ENCODE measurements around the gene ATP1A1.

ATP1A1 gene

GRCh38 chr1:116402333-116402732, 29.3 kb downstream of the ATP1A1 start:
- H3K36me3 ChIP-seq (ENCODE audit: control insufficient read depth, insufficient read depth, low read length), result peaks cover 62% of the 10 kb centered on the region
- H3K27me3 ChIP-seq (ENCODE audit: control insufficient read depth, insufficient read depth, low read length), result no peaks in the 10 kb centered on the region
- no peak for DNase-seq (ENCODE audit: low read depth, low spot score)
- WGBS (ENCODE audit: insufficient coverage, insufficient read length), result no CpG with 5 or more reads among the region's 3 CpGs
- no peaks in the 10 kb centered on the region for H3K4me1 ChIP-seq (ENCODE audit: control insufficient read depth, insufficient read depth, low read length)
- H3K4me3 ChIP-seq (ENCODE audit: low read length), result no peak overlapping the region
- H3K9me3 ChIP-seq (ENCODE audit: control insufficient read depth, insufficient read depth, low read length), result no peaks in the 10 kb centered on the region
- H3K27ac ChIP-seq (ENCODE audit: low read length), result no peak overlapping the region

DNA sequence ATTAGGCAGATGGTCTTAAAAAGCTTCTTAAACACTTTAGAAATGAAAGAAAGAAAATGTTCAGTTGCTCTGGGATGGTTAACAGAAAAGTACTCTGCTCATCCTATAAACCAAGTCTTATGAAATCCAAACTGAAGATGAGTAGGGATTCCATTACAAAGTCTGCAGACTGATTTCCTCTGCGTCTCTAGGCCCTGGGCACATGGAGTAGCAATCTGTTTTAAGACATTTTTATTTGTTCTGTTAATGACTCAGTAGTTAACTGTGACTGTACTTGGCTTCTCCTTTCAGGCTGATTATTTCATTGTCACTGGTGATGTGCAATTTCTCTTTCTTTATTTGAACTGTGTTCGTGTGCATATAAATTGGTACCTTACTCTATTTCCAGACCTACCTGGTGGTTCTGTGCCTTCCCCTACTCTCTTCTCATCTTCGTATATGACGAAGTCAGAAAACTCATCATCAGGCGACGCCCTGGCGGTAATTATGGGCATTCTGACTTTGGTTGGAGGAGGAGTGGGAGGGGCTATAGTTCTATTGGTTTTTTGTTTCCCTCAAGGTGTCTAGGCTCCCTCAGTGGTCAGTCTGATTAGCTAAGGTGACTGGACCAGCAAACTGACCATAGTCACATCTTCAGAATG, 30.6 kb downstream of the ATP1A1 start:
- no peak overlapping the region for H3K4me3 ChIP-seq (ENCODE audit: low read length)
- no CpG with 5 or more reads among the region's 7 CpGs for WGBS (ENCODE audit: insufficient coverage, insufficient read length)
- H3K36me3 ChIP-seq (ENCODE audit: control insufficient read depth, insufficient read depth, low read length), result peaks cover 52% of the 10 kb centered on the region
- H3K27me3 ChIP-seq (ENCODE audit: control insufficient read depth, insufficient read depth, low read length), result no peaks in the 10 kb centered on the region
- no peaks in the 10 kb centered on the region for H3K9me3 ChIP-seq (ENCODE audit: control insufficient read depth, insufficient read depth, low read length)
- H3K27ac ChIP-seq (ENCODE audit: low read length), result no peak overlapping the region
- H3K4me1 ChIP-seq (ENCODE audit: control insufficient read depth, insufficient read depth, low read length), result no peaks in the 10 kb centered on the region
- no peak for DNase-seq (ENCODE audit: low read depth, low spot score)

DNA sequence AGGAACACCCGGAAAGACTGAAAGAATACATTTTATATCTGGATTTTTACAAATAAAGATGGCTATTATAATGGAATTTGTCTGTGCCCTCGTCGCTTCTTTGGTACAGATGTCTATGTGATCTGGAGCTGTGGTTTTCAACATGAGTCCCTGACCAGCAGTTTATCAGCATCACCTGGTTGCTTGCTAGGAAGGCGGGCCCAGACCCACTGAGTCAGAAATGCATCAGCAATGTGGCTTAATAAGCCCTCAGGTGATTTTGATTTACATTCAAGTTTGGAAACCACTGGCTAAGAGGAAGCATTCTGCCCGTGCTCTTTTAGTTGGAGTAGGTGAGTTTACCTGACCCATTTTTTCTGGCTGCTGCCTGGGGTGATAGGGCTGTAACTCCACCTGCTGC, 31.7 kb downstream of the ATP1A1 start:
- no peak for DNase-seq (ENCODE audit: low read depth, low spot score)
- H3K27ac ChIP-seq (ENCODE audit: low read length), result no peak overlapping the region
- H3K27me3 ChIP-seq (ENCODE audit: control insufficient read depth, insufficient read depth, low read length), result no peaks in the 10 kb centered on the region
- H3K36me3 ChIP-seq (ENCODE audit: control insufficient read depth, insufficient read depth, low read length), result peaks cover 44% of the 10 kb centered on the region
- H3K4me3 ChIP-seq (ENCODE audit: low read length), result no peak overlapping the region
- H3K4me1 ChIP-seq (ENCODE audit: control insufficient read depth, insufficient read depth, low read length), result no peaks in the 10 kb centered on the region
- WGBS (ENCODE audit: insufficient coverage, insufficient read length), result no CpG with 5 or more reads among the region's 5 CpGs
- no peaks in the 10 kb centered on the region for H3K9me3 ChIP-seq (ENCODE audit: control insufficient read depth, insufficient read depth, low read length)

GRCh38 chr1:116405241-116406135, 32.4 kb downstream of the ATP1A1 start:
- DNase-seq (ENCODE audit: low read depth, low spot score), result no peak
- peaks cover 37% of the 10 kb centered on the region for H3K36me3 ChIP-seq (ENCODE audit: control insufficient read depth, insufficient read depth, low read length)
- no peaks in the 10 kb centered on the region for H3K9me3 ChIP-seq (ENCODE audit: control insufficient read depth, insufficient read depth, low read length)
- no peaks in the 10 kb centered on the region for H3K27me3 ChIP-seq (ENCODE audit: control insufficient read depth, insufficient read depth, low read length)
- H3K27ac ChIP-seq (ENCODE audit: low read length), result no peak overlapping the region
- H3K4me3 ChIP-seq (ENCODE audit: low read length), result no peak overlapping the region
- H3K4me1 ChIP-seq (ENCODE audit: control insufficient read depth, insufficient read depth, low read length), result no peaks in the 10 kb centered on the region
- no CpG with 5 or more reads among the region's 14 CpGs for WGBS (ENCODE audit: insufficient coverage, insufficient read length)

GRCh38 chr1:116407033-116407432, 34.0 kb downstream of the ATP1A1 start:
- no CpG with 5 or more reads among the region's 6 CpGs for WGBS (ENCODE audit: insufficient coverage, insufficient read length)
- H3K27me3 ChIP-seq (ENCODE audit: control insufficient read depth, insufficient read depth, low read length), result no peaks in the 10 kb centered on the region
- peaks cover 27% of the 10 kb centered on the region for H3K36me3 ChIP-seq (ENCODE audit: control insufficient read depth, insufficient read depth, low read length)
- no peaks in the 10 kb centered on the region for H3K9me3 ChIP-seq (ENCODE audit: control insufficient read depth, insufficient read depth, low read length)
- H3K4me3 ChIP-seq (ENCODE audit: low read length), result no peak overlapping the region
- H3K4me1 ChIP-seq (ENCODE audit: control insufficient read depth, insufficient read depth, low read length), result no peaks in the 10 kb centered on the region
- no peak overlapping the region for H3K27ac ChIP-seq (ENCODE audit: low read length)
- no peak for DNase-seq (ENCODE audit: low read depth, low spot score)

GRCh38 chr1:116408193-116408592, 35.1 kb downstream of the ATP1A1 start:
- Histone ChIP-seq H3K27ac (ENCODE audit: low read length) (no peak overlapping the region), H3K4me1 (ENCODE audit: control insufficient read depth, insufficient read depth, low read length) (no peaks in the 10 kb centered on the region), H3K9me3 (ENCODE audit: control insufficient read depth, insufficient read depth, low read length) (no peaks in the 10 kb centered on the region), H3K27me3 (ENCODE audit: control insufficient read depth, insufficient read depth, low read length) (no peaks in the 10 kb centered on the region), H3K36me3 (ENCODE audit: control insufficient read depth, insufficient read depth, low read length) (peaks cover 17% of the 10 kb centered on the region), H3K4me3 (ENCODE audit: low read length) (no peak overlapping the region)
- no peak for DNase-seq (ENCODE audit: low read depth, low spot score)
- WGBS (ENCODE audit: insufficient coverage, insufficient read length), result no CpG with 5 or more reads among the region's 2 CpGs

GRCh38 chr1:116408803-116409720, 36.0 kb downstream of the ATP1A1 start:
- DNase-seq (ENCODE audit: low read depth, low spot score), result no peak
- Histone ChIP-seq H3K4me1 (ENCODE audit: control insufficient read depth, insufficient read depth, low read length) (no peaks in the 10 kb centered on the region), H3K36me3 (ENCODE audit: control insufficient read depth, insufficient read depth, low read length) (peaks cover 17% of the 10 kb centered on the region), H3K4me3 (ENCODE audit: low read length) (no peak overlapping the region), H3K27ac (ENCODE audit: low read length) (no peak overlapping the region), H3K27me3 (ENCODE audit: control insufficient read depth, insufficient read depth, low read length) (no peaks in the 10 kb centered on the region), H3K9me3 (ENCODE audit: control insufficient read depth, insufficient read depth, low read length) (no peaks in the 10 kb centered on the region)
- WGBS (ENCODE audit: insufficient coverage, insufficient read length), result no CpG with 5 or more reads among the region's 13 CpGs

GRCh38 chr1:116409751-116410191, 36.7 kb downstream of the ATP1A1 start:
- Histone ChIP-seq H3K4me1 (ENCODE audit: control insufficient read depth, insufficient read depth, low read length) (no peaks in the 10 kb centered on the region), H3K9me3 (ENCODE audit: control insufficient read depth, insufficient read depth, low read length) (no peaks in the 10 kb centered on the region), H3K27ac (ENCODE audit: low read length) (no peak overlapping the region), H3K36me3 (ENCODE audit: control insufficient read depth, insufficient read depth, low read length) (peaks cover 11% of the 10 kb centered on the region), H3K4me3 (ENCODE audit: low read length) (no peak overlapping the region), H3K27me3 (ENCODE audit: control insufficient read depth, insufficient read depth, low read length) (no peaks in the 10 kb centered on the region)
- no peak for DNase-seq (ENCODE audit: low read depth, low spot score)
- WGBS (ENCODE audit: insufficient coverage, insufficient read length), result no CpG with 5 or more reads among the region's 8 CpGs

DNA sequence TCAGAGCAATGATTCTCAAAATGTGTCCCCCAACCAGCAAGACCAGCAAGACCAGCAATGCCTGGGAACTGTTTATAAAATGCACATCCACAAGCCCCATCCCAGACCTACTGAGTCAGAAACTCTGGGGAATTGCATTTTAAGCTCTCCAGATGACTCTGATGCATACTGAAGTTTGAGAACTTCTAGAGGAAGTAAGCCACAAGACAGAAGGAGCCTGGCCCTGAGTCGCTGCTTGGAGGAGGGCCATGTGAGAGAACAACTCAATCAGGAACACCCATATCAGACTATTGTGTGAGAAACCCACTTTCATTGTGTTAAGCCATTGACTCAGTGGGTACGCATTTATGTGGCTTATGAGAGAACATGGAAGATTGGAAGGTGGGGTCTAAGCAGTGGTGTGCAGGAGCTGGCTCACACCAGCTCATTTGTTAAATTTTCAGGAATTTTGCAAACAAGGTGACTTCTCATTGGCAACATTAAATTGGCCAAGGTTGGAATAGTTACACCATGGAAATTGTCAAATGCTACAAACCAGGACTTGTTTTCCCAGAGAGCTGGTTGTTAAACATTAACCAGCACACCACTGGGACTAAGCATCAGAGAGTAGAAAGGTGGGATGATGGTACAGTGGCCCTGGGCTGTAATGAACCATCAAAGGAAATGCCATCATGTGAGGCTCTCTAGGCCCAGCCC, 38.9 kb downstream of the ATP1A1 start:
- no peak overlapping the region for H3K27ac ChIP-seq (ENCODE audit: low read length)
- H3K4me1 ChIP-seq (ENCODE audit: control insufficient read depth, insufficient read depth, low read length), result no peaks in the 10 kb centered on the region
- H3K4me3 ChIP-seq (ENCODE audit: low read length), result no peak overlapping the region
- no peak for DNase-seq (ENCODE audit: low read depth, low spot score)
- H3K36me3 ChIP-seq (ENCODE audit: control insufficient read depth, insufficient read depth, low read length), result no peaks in the 10 kb centered on the region
- H3K9me3 ChIP-seq (ENCODE audit: control insufficient read depth, insufficient read depth, low read length), result no peaks in the 10 kb centered on the region
- no CpG with 5 or more reads among the region's 2 CpGs for WGBS (ENCODE audit: insufficient coverage, insufficient read length)
- no peaks in the 10 kb centered on the region for H3K27me3 ChIP-seq (ENCODE audit: control insufficient read depth, insufficient read depth, low read length)

DNA sequence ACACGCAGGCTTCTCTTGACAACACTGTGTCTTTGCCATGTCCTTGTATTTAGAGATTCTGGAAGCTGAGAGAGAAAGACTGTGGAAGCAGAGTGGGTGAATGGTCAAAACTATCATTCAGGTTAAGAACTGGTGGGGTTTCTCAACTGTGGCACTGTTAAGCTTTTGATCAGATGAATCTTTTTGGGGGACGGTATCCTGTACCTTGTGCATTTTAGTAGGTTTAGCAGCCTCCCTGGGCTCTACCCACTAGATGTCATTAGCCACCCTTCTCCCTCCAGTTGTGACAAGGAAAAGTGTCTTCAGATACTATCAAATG, 39.4 kb downstream of the ATP1A1 start:
- no peak overlapping the region for H3K27ac ChIP-seq (ENCODE audit: low read length)
- H3K36me3 ChIP-seq (ENCODE audit: control insufficient read depth, insufficient read depth, low read length), result no peaks in the 10 kb centered on the region
- H3K27me3 ChIP-seq (ENCODE audit: control insufficient read depth, insufficient read depth, low read length), result no peaks in the 10 kb centered on the region
- no CpG with 5 or more reads among the region's 2 CpGs for WGBS (ENCODE audit: insufficient coverage, insufficient read length)
- DNase-seq (ENCODE audit: low read depth, low spot score), result no peak
- no peaks in the 10 kb centered on the region for H3K4me1 ChIP-seq (ENCODE audit: control insufficient read depth, insufficient read depth, low read length)
- no peak overlapping the region for H3K4me3 ChIP-seq (ENCODE audit: low read length)
- no peaks in the 10 kb centered on the region for H3K9me3 ChIP-seq (ENCODE audit: control insufficient read depth, insufficient read depth, low read length)
